HepG2 (cell line): Measurements from ENCODE around the gene ZNF629. TPM values are rescaled to one million over a fixed set of nuclear protein-coding genes. Genes with fewer than 3 reads are reported as not detected.
A peak's percentile ranks its signal among the peaks of the same experiment; 100 is the strongest.

ENCODE experiments used
- ATF7-NPFF ChIP-seq: sonication (generic); formaldehyde crosslinking; IDR thresholded peaks from 2 replicates; pipeline ENCODE4 v1.8.1; 2023; ENCODE audit warnings: mild to moderate bottlenecking, low read depth, missing genetic modification reagents, moderate library complexity
- ATRX ChIP-seq: sonication (generic); formaldehyde crosslinking; IDR thresholded peaks from 2 replicates; pipeline ENCODE4 v1.4.0; 2020; ENCODE audit warnings: missing genetic modification reagents, borderline replicate concordance
- CBX1 ChIP-seq: IDR thresholded peaks from one replicate; pipeline ENCODE4 v1.6.1; 2016; ENCODE audit warnings: antibody characterized with exemption, low read depth
- ISL2 ChIP-seq: sonication (generic); formaldehyde crosslinking; IDR thresholded peaks from 2 replicates; pipeline ENCODE4 v1.5.0; 2020; ENCODE audit warnings: missing genetic modification reagents
- JUN ChIP-seq: sonication (generic); formaldehyde crosslinking; IDR thresholded peaks from 2 replicates; pipeline ENCODE4 v1.4.0; 2020; ENCODE audit warnings: mild to moderate bottlenecking, missing genetic modification reagents
- MEF2D ChIP-seq: sonication (generic); formaldehyde crosslinking; IDR thresholded peaks from 2 replicates; pipeline ENCODE4 v1.5.1; 2020; ENCODE audit warnings: mild to moderate bottlenecking, missing genetic modification reagents
- MTF2 ChIP-seq: sonication (generic); formaldehyde crosslinking; IDR thresholded peaks from 2 replicates; pipeline ENCODE4 v1.5.0; 2020; ENCODE audit warnings: missing genetic modification reagents, borderline replicate concordance
- MYNN ChIP-seq: sonication (generic); formaldehyde crosslinking; IDR thresholded peaks from 2 replicates; pipeline ENCODE4 v1.4.0; 2020; ENCODE audit warnings: mild to moderate bottlenecking, low read depth, missing genetic modification reagents
- NPAS2 ChIP-seq: sonication (generic); formaldehyde crosslinking; IDR thresholded peaks from 2 replicates; pipeline ENCODE4 v1.8.0; 2022; ENCODE audit warnings: mild to moderate bottlenecking, missing genetic modification reagents, borderline replicate concordance
- NR2C2 ChIP-seq: sonication (generic); formaldehyde crosslinking; IDR thresholded peaks from 2 replicates; pipeline ENCODE4 v1.4.0; 2020; ENCODE audit warnings: missing genetic modification reagents, mild to moderate bottlenecking, moderate library complexity, borderline replicate concordance
- PAWR ChIP-seq: sonication (generic); formaldehyde crosslinking; IDR thresholded peaks from 2 replicates; pipeline ENCODE4 v1.4.0; 2020; ENCODE audit warnings: missing genetic modification reagents, mild to moderate bottlenecking, borderline replicate concordance
- SATB2 ChIP-seq: sonication (generic); formaldehyde crosslinking; IDR thresholded peaks from 2 replicates; pipeline ENCODE4 v1.5.0; 2020; ENCODE audit warnings: missing genetic modification reagents
- SMAD3 ChIP-seq: sonication (generic); formaldehyde crosslinking; IDR thresholded peaks from 2 replicates; pipeline ENCODE4 v1.4.0; 2020; ENCODE audit warnings: missing genetic modification reagents
- SRF ChIP-seq: IDR thresholded peaks from 2 replicates; pipeline ENCODE4 v1.6.1; 2011; ENCODE audit warnings: mild to moderate bottlenecking, low read depth, low read length, moderate library complexity
- TFE3 ChIP-seq: IDR thresholded peaks from 2 replicates; pipeline ENCODE4 v1.6.1; 2016
- TOE1 ChIP-seq: sonication (generic); formaldehyde crosslinking; IDR thresholded peaks from 2 replicates; pipeline ENCODE4 v1.4.0; 2020; ENCODE audit warnings: mild to moderate bottlenecking, missing genetic modification reagents
- ZNF317 ChIP-seq: sonication (generic); formaldehyde crosslinking; IDR thresholded peaks from 2 replicates; pipeline ENCODE4 v1.5.0; 2020; ENCODE audit warnings: mild to moderate bottlenecking, missing genetic modification reagents
- ZNF350 ChIP-seq: sonication (generic); formaldehyde crosslinking; IDR thresholded peaks from 2 replicates; pipeline ENCODE4 v1.4.0; 2020; ENCODE audit warnings: mild to moderate bottlenecking, low read depth, missing genetic modification reagents, borderline replicate concordance
- ZNF430 ChIP-seq: sonication (generic); formaldehyde crosslinking; IDR thresholded peaks from 2 replicates; pipeline ENCODE4 v1.9.0; 2021; ENCODE audit warnings: mild to moderate bottlenecking, missing genetic modification reagents
- ZNF564 ChIP-seq: sonication (generic); formaldehyde crosslinking; IDR thresholded peaks from 2 replicates; pipeline ENCODE4 v1.8.1; 2023; ENCODE audit warnings: mild to moderate bottlenecking, missing genetic modification reagents
- ZNF569 ChIP-seq: sonication (generic); formaldehyde crosslinking; IDR thresholded peaks from 2 replicates; pipeline ENCODE4 v1.5.0; 2020; ENCODE audit warnings: mild to moderate bottlenecking, missing genetic modification reagents, moderate library complexity, borderline replicate concordance
- ZNF580 ChIP-seq: IDR thresholded peaks from 2 replicates; pipeline ENCODE4 v1.6.1; 2016; ENCODE audit warnings: low read depth, borderline replicate concordance
- ZNF619 ChIP-seq: sonication (generic); formaldehyde crosslinking; IDR thresholded peaks from 2 replicates; pipeline ENCODE4 v1.4.0; 2020; ENCODE audit warnings: mild to moderate bottlenecking, missing genetic modification reagents
- ZNF691 ChIP-seq: sonication (generic); formaldehyde crosslinking; IDR thresholded peaks from 2 replicates; pipeline ENCODE4 v1.4.0; 2020; ENCODE audit warnings: missing genetic modification reagents, low read depth, mild to moderate bottlenecking, borderline replicate concordance
- ZNF772 ChIP-seq: sonication (generic); formaldehyde crosslinking; IDR thresholded peaks from 2 replicates; pipeline ENCODE4 v1.5.0; 2020; ENCODE audit warnings: mild to moderate bottlenecking, missing genetic modification reagents
- ZSCAN31 ChIP-seq: sonication (generic); formaldehyde crosslinking; IDR thresholded peaks from 2 replicates; pipeline ENCODE4 v1.5.0; 2020; ENCODE audit warnings: low read depth, mild to moderate bottlenecking, missing genetic modification reagents
- polyA plus RNA-seq, 8 experiments: library from polyadenylated mRNA; depleted of rRNA in 3 of 8; stranded (reverse) in 7 of 8; unstranded in 1 of 8; fragments of >200 nt; fragmentation: Illumina TruSeq in 4 of 8; extraction: Trizol in 4 of 8; gene quantifications; 2 replicates each; pipeline versions ENCODE4 v1.2.1 to v1.2.3, GENCODE V29; 2011 to 2016; ENCODE audit warnings: low read depth in 4 of 8, missing spikeins in 1 of 8, mixed read lengths in 1 of 8; ENCODE audit not compliant: insufficient read depth in 1 of 8
- total RNA-seq, 5 experiments: library from RNA; depleted of rRNA; stranded (reverse); fragments of >200 nt; fragmentation: Illumina TruSeq; extraction: Trizol; gene quantifications; 2 replicates each; pipeline ENCODE4 v1.2.3, GENCODE V29; 2016; ENCODE audit warnings: low read depth in 1 of 5
- TF ChIP-seq, protein P1 (sequence below): IDR thresholded peaks from 2 replicates; pipeline ENCODE4 v1.6.1; 2016; ENCODE audit warnings: mild to moderate bottlenecking

Gene ZNF629
- total and polyA plus RNA-seq, 2 of the 13 experiments (the other 11 are each of a cell fraction or from before 2014, with no cell fraction given) = 6.1 to 16.5 TPM

GRCh38 chr16:30786936-30787612, at the start of gene ZNF629 (continued):
- 0 out of 2 replicates have a peak, but pooled peaks have one; percentile 62 for TF ChIP-seq ZNF569
- peak; percentile 65 for TF ChIP-seq ATF7-NPFF (CRISPR knock-in tag)
- TF ChIP-seq MEF2D = peak; percentile 62; the same call in 1 of the 2 replicates
- peak; percentile 92 for TF ChIP-seq SMAD3 (CRISPR knock-in tag)
- peak; percentile 71; the same call in 1 of the 2 replicates for TF ChIP-seq SATB2
- peak; percentile 89 for TF ChIP-seq ZSCAN31 (CRISPR knock-in tag)
- TF ChIP-seq NR2C2 (CRISPR knock-in tag) = peak; percentile 96
- peak; percentile 64 for TF ChIP-seq ZNF350 (CRISPR knock-in tag)
- peak; percentile 72 for TF ChIP-seq TFE3 (CRISPR knock-in tag)
- peak; percentile 81; the same call in 1 of the 2 replicates for TF ChIP-seq ZNF317 (CRISPR knock-in tag)
- peak; percentile 82 for TF ChIP-seq ZNF691 (CRISPR knock-in tag)
- TF ChIP-seq, protein P1, sequence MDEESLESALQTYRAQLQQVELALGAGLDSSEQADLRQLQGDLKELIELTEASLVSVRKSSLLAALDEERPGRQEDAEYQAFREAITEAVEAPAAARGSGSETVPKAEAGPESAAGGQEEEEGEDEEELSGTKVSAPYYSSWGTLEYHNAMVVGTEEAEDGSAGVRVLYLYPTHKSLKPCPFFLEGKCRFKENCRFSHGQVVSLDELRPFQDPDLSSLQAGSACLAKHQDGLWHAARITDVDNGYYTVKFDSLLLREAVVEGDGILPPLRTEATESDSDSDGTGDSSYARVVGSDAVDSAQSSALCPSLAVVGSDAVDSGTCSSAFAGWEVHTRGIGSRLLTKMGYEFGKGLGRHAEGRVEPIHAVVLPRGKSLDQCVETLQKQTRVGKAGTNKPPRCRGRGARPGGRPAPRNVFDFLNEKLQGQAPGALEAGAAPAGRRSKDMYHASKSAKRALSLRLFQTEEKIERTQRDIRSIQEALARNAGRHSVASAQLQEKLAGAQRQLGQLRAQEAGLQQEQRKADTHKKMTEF (CRISPR knock-in tag) = peak; percentile 71
- TF ChIP-seq ISL2 (CRISPR knock-in tag) = peak; percentile 78; the same call in 1 of the 2 replicates
- peak; percentile 78 for TF ChIP-seq MTF2
- no peak for TF ChIP-seq ATRX (CRISPR knock-in tag)
- peak; percentile 76; the same call in 1 of the 2 replicates for TF ChIP-seq ZNF619 (CRISPR knock-in tag)
- peak; percentile 89 for TF ChIP-seq ZNF772 (CRISPR knock-in tag)
- TF ChIP-seq NPAS2 (CRISPR knock-in tag) = no peak
- TF ChIP-seq PAWR = no peak
- peak; percentile 80 for TF ChIP-seq CBX1
- peak; percentile 74; the same call in 1 of the 2 replicates for TF ChIP-seq ZNF580
- no peak for TF ChIP-seq JUN (CRISPR knock-in tag)
- 0 out of 2 replicates have a peak, but pooled peaks have one; percentile 32 for TF ChIP-seq TOE1 (CRISPR knock-in tag)
- peak; percentile 71; the same call in 1 of the 2 replicates for TF ChIP-seq ZNF564
- no peak; the same call in 1 of the 2 replicates for TF ChIP-seq MYNN (CRISPR knock-in tag)
- no peak for TF ChIP-seq SRF
- TF ChIP-seq ZNF430 (CRISPR knock-in tag) = no peak
